ENCODE measurements around the gene ASAH2B.
A peak's percentile ranks its signal among the peaks of the same experiment; 100 is the strongest.
"Not testable (repeated sequence)": the region's sequence is repeated elsewhere in the genome, so short reads cannot be mapped to it uniquely, and the experiment has no call there.

ASAH2B gene

DNA sequence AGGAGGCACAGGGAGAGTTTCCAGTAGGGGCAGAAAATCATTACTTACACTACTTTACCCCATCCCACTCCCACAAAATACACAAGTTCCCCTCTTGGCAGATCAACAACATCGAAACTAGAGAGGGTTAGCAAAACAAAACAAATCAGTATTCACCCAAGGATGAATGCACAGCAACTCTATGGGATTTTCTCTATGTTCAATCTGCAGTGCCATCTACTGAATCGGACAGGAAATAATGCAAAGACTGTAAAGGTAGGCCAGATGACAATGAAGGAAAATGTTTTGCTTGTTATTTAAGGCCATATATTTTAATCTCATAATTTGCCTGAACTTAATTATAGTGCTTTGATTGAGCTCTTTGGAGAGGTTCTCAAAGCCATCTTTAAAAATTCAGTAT lies 35.1 kb downstream of the ASAH2B start:
- DNase-seq (ENCODE audit: low spot score in 2 of 2); H3K4me3 ChIP-seq; H3K36me3 ChIP-seq (replicated peaks); H3K9me3 ChIP-seq; H3K4me1 ChIP-seq; H3K27me3 ChIP-seq (ENCODE audit: low read depth); in situ Hi-C loops (cut with MboI; ENCODE audit: low sequenced_read_pairs): not testable (repeated sequence)

DNA sequence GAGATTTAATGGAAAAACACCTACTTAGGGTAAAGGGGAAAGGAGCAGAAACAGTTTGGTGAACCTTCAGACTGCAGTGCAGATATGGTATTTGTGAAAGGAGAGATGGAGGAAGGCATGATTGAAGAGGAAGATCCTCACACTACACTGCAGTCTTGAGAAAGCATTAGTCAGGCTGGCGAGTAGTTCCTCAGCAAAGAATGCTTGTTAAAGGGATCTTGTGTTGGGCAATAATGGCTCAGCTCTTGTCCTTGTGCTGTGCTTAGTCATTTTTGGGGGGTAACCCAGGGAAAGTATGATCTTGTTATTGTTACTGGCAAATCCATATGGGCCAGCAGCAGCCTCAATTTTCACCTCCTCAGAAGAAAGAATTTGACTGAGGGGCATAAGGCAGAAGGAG lies 40.3 kb downstream of the ASAH2B start:
- H3K27me3 ChIP-seq (ENCODE audit: low read depth); H3K9me3 ChIP-seq; in situ Hi-C loops (cut with MboI; ENCODE audit: low sequenced_read_pairs); H3K4me3 ChIP-seq; H3K4me1 ChIP-seq; DNase-seq (ENCODE audit: low spot score in 2 of 2); H3K36me3 ChIP-seq (replicated peaks): not testable (repeated sequence)

- H3K27me3 ChIP-seq (ENCODE audit: low read depth); H3K4me3 ChIP-seq; H3K4me1 ChIP-seq; DNase-seq (ENCODE audit: low spot score in 2 of 2); H3K9me3 ChIP-seq; in situ Hi-C loops (cut with MboI; ENCODE audit: low sequenced_read_pairs); H3K36me3 ChIP-seq (replicated peaks): not testable (repeated sequence)
Observed at GRCh38 chr10:50782017-50782416, 42.3 kb downstream of the ASAH2B start.

GRCh38 chr10:50787962-50788361 lies 48.2 kb downstream of the ASAH2B start:
- DNase-seq (ENCODE audit: low spot score in 2 of 2); in situ Hi-C loops (cut with MboI; ENCODE audit: low sequenced_read_pairs); H3K4me1 ChIP-seq; H3K4me3 ChIP-seq; H3K27me3 ChIP-seq (ENCODE audit: low read depth); H3K36me3 ChIP-seq (replicated peaks); H3K9me3 ChIP-seq: not testable (repeated sequence)

DNA sequence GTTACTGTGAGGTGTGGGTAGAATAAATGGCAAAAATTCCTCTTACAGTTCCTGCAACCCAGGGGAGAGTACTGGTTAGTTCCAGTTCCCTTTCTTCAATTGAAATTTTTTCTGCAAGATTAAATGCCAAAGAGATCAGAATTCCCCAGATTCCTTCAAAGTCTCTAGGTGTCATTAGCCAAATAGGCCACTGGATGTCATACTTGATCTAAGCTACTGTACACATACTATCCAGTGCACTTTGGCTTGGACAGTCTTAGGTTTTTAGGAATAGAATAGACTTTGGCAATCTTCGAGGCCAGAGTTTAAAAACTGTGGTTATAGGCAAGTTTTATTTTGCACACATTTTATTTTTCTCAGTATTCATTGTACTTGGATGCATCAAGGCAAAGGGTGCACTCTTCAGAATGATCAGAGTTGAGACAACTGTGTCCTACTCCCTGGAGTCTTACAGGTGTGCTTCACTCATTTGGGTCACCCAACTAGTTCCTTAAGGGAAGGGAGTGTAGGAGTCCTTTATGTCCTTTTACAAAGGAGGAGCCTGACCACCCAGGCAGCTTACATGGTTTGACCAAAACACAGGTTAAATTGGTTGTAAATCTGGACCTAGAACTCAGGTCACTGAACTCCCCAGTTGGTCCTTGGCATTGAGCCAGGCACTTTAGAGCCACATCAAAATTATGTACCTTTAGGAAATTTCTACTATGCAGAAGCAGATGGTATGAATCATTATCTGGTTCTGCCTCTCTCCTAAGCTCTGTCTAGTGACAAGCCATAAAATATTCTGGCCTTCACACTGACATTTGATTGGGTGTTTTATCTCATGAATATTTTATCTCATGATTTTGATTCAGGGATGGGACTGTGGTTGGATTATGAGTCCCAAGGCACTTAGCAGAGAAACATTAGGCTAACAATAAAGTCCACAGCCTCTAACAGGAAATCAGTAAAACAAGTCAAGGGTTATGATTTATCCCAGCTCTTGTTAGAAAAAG lies 49.5 kb downstream of the ASAH2B start:
- Histone ChIP-seq H3K4me1 (no peaks in the 10 kb centered on the region), H3K4me3 (no peak overlapping the region), H3K9me3 (no peaks in the 10 kb centered on the region), H3K36me3 (replicated peaks) (no peaks in the 10 kb centered on the region), H3K27me3 (ENCODE audit: low read depth) (peaks cover 3% of the 10 kb centered on the region)
- in situ Hi-C loops (cut with MboI; ENCODE audit: low sequenced_read_pairs): no loop called here
- DNase-seq (ENCODE audit: low spot score in 2 of 2): peak in 1 of 2 experiments; percentile 53

DNA sequence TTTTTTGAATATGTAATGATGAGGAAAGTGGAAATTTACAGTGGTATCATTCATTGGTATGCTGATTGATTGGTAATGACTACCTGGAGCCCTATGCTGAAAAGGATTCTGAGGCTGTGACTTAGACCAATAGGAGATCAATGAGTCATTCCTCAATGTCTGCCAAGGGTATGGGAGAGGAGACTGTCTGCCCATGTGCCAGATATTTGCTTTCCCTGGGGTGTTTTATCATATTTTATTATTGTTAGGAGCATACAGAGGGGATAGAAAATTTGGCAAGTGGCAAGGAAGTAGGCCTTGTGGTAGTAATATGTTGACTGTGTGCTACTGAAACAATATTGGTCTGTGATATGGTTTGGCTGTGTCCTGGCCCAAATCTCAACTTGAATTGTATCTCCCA lies 54.8 kb downstream of the ASAH2B start:
- H3K4me3 ChIP-seq: no peak overlapping the region
- H3K9me3 ChIP-seq: no peaks in the 10 kb centered on the region
- peaks cover 6% of the 10 kb centered on the region for H3K27me3 ChIP-seq (ENCODE audit: low read depth)
- no peak for DNase-seq (ENCODE audit: low spot score in 2 of 2)
- H3K4me1 ChIP-seq: no peaks in the 10 kb centered on the region
- in situ Hi-C loops (cut with MboI; ENCODE audit: low sequenced_read_pairs): no loop called here
- H3K36me3 ChIP-seq (replicated peaks): no peaks in the 10 kb centered on the region

DNA sequence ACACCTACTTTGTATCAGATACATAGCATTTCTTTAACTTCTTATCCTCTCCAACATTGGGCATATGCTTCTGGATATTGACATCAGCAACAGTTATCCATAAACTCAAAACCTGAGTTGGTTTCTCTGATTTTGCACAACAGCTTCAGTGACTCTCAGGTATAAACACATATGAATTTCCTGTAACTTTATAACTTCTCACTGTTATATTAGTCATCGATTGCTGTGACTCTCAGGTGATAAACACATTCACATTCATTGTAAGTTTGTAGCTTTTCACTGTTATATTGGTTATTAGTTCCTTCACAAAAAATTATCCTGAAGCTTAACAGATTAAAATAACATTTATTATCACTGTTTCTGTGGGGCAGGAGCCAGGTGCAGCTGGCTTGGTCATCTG lies 57.0 kb downstream of the ASAH2B start:
- in situ Hi-C loops (cut with MboI; ENCODE audit: low sequenced_read_pairs): no loop called here
- DNase-seq (ENCODE audit: low spot score in 2 of 2): no peak
- Histone ChIP-seq H3K27me3 (ENCODE audit: low read depth) (peaks cover 6% of the 10 kb centered on the region), H3K36me3 (replicated peaks) (no peaks in the 10 kb centered on the region), H3K4me3 (no peak overlapping the region), H3K9me3 (no peaks in the 10 kb centered on the region), H3K4me1 (no peaks in the 10 kb centered on the region)

DNA sequence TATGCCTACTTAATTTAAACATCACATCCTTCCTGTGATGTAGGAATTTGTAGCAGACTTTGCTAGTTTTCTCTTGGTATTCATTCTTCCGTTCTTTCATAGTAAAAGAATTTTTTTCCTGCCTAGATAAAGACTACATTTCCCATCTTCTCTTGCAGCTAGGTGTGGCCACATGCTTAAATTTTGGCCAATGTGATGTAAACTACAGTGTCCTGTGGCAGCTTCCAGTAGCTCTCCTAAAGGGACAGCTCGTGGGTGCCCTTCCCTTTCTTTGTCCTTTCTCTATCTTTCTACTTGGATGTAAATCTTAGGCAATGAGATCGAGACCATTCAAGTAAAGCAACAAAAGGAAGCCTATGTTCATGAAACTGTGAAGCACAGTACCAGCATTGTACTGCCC lies 58.6 kb downstream of the ASAH2B start:
- DNase-seq (ENCODE audit: low spot score in 2 of 2): no peak
- in situ Hi-C loops (cut with MboI; ENCODE audit: low sequenced_read_pairs): no loop called here

GRCh38 chr10:50799595-50799994 lies 59.9 kb downstream of the ASAH2B start:
- no peaks in the 10 kb centered on the region for H3K36me3 ChIP-seq (replicated peaks)
- H3K9me3 ChIP-seq: no peaks in the 10 kb centered on the region
- H3K27me3 ChIP-seq (ENCODE audit: low read depth): peaks cover 3% of the 10 kb centered on the region; the same call in 1 of the 2 replicates
- no peaks in the 10 kb centered on the region for H3K4me1 ChIP-seq
- in situ Hi-C loops (cut with MboI; ENCODE audit: low sequenced_read_pairs): no loop called here
- H3K4me3 ChIP-seq: no peak overlapping the region
- no peak for DNase-seq (ENCODE audit: low spot score in 2 of 2)

More for the DNA sequence above, 58.6 kb downstream of the ASAH2B start:
- H3K27me3 ChIP-seq (ENCODE audit: low read depth): peaks cover 3% of the 10 kb centered on the region; the same call in 1 of the 2 replicates
- H3K4me3 ChIP-seq: no peak overlapping the region
- no peaks in the 10 kb centered on the region for H3K4me1 ChIP-seq
- no peaks in the 10 kb centered on the region for H3K9me3 ChIP-seq
- no peaks in the 10 kb centered on the region for H3K36me3 ChIP-seq (replicated peaks)

DNA sequence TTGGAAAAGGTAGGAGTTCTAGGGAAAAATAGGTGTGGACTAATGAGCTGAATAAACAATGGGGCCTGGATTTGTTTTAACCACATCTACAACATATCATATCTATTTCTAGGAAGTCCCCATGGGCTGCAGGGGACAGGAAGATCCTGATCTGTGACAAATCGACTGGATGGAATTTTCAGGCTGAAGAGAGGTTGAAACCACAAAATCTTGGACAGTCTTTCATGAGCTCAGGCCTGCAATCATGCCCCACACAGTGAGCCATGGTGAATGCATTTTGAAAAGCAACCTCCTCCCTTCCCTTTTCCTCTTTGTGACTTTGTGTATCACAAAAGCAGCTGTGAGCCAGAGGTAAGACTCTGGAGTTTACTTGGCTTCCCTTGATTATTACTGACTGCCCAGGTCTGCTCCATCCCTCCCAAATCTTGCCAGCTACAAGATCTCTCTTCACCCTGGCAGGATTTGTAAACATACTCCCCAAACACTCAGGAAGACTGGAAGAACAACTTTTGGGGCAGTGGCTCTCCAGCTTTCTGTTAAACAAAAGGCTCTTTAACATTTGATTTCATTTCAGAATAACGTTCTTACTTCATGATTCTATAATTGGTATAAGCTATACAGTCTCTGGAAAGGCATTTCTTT lies 66.4 kb downstream of the ASAH2B start:
- H3K27me3 ChIP-seq (ENCODE audit: low read depth): peaks cover 8% of the 10 kb centered on the region; the same call in 1 of the 2 replicates
- in situ Hi-C loops (cut with MboI; ENCODE audit: low sequenced_read_pairs): no loop called here
- no peaks in the 10 kb centered on the region for H3K4me1 ChIP-seq
- no peaks in the 10 kb centered on the region for H3K9me3 ChIP-seq
- no peak overlapping the region for H3K4me3 ChIP-seq
- DNase-seq (ENCODE audit: low spot score in 2 of 2): no peak
- no peaks in the 10 kb centered on the region for H3K36me3 ChIP-seq (replicated peaks)

- H3K36me3 ChIP-seq (replicated peaks): no peaks in the 10 kb centered on the region
Observed at GRCh38 chr10:50807851-50808776, 68.4 kb downstream of the ASAH2B start.

More at GRCh38 chr10:50807851-50808776, 68.4 kb downstream of the ASAH2B start:
- in situ Hi-C loops (cut with MboI; ENCODE audit: low sequenced_read_pairs): no loop called here
- no peaks in the 10 kb centered on the region for H3K4me1 ChIP-seq
- H3K4me3 ChIP-seq: no peak overlapping the region
- peaks cover 8% of the 10 kb centered on the region for H3K27me3 ChIP-seq (ENCODE audit: low read depth)
- DNase-seq (ENCODE audit: low spot score in 2 of 2): no peak
- H3K9me3 ChIP-seq: no peaks in the 10 kb centered on the region

Measured in HAP-1 (cell line).